ENCODE measurements around the gene FOXO3.

FOXO3 gene

GRCh38 chr6:108671175-108671574, 110.5 kb downstream of the FOXO3 start:
- Histone ChIP-seq H4K20me1 (ENCODE audit: insufficient read depth, low read length) (no peaks in the 10 kb centered on the region), H3K4me1 (ENCODE audit: low read length) (no peaks in the 10 kb centered on the region), H3K9me3 (ENCODE audit: insufficient read depth, low read length) (no peaks in the 10 kb centered on the region), H3K4me3 (ENCODE audit: low read length) (no peak overlapping the region), H3K9ac (ENCODE audit: low read length) (no peak overlapping the region), H3K27me3 (ENCODE audit: low read depth, low read length) (no peaks in the 10 kb centered on the region), H3K4me2 (ENCODE audit: low read length) (no peak overlapping the region), H3K79me2 (ENCODE audit: low read length) (no peaks in the 10 kb centered on the region), H3K27ac (ENCODE audit: low read length) (no peak overlapping the region), H2AFZ (ENCODE audit: low read depth, low read length) (no peak overlapping the region), H3K36me3 (replicated peaks; ENCODE audit: low read depth, low read length) (no peaks in the 10 kb centered on the region)
- no peak for TF ChIP-seq EZH2phosphoT487 (IDR thresholded peaks at IDR 0.05; ENCODE audit: low read depth)
- TF ChIP-seq, protein P1, sequence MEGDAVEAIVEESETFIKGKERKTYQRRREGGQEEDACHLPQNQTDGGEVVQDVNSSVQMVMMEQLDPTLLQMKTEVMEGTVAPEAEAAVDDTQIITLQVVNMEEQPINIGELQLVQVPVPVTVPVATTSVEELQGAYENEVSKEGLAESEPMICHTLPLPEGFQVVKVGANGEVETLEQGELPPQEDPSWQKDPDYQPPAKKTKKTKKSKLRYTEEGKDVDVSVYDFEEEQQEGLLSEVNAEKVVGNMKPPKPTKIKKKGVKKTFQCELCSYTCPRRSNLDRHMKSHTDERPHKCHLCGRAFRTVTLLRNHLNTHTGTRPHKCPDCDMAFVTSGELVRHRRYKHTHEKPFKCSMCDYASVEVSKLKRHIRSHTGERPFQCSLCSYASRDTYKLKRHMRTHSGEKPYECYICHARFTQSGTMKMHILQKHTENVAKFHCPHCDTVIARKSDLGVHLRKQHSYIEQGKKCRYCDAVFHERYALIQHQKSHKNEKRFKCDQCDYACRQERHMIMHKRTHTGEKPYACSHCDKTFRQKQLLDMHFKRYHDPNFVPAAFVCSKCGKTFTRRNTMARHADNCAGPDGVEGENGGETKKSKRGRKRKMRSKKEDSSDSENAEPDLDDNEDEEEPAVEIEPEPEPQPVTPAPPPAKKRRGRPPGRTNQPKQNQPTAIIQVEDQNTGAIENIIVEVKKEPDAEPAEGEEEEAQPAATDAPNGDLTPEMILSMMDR (IDR thresholded peaks at IDR 0.05; ENCODE audit: low read depth, low read length), result no peak

- H3K79me2 ChIP-seq (ENCODE audit: low read length), result no peaks in the 10 kb centered on the region
- no peaks in the 10 kb centered on the region for H3K4me1 ChIP-seq (ENCODE audit: low read length)
- no peaks in the 10 kb centered on the region for H3K36me3 ChIP-seq (replicated peaks; ENCODE audit: low read depth, low read length)
- no peaks in the 10 kb centered on the region for H3K27me3 ChIP-seq (ENCODE audit: low read depth, low read length)
- H3K9me3 ChIP-seq (ENCODE audit: insufficient read depth, low read length), result no peaks in the 10 kb centered on the region
- no peak overlapping the region for H3K27ac ChIP-seq (ENCODE audit: low read length)
- TF ChIP-seq, protein P1 (IDR thresholded peaks at IDR 0.05; ENCODE audit: low read depth, low read length), result no peak
- TF ChIP-seq EZH2phosphoT487 (IDR thresholded peaks at IDR 0.05; ENCODE audit: low read depth), result no peak
- H4K20me1 ChIP-seq (ENCODE audit: insufficient read depth, low read length), result no peaks in the 10 kb centered on the region
- no peak overlapping the region for H3K4me2 ChIP-seq (ENCODE audit: low read length)
- H3K4me3 ChIP-seq (ENCODE audit: low read length), result no peak overlapping the region
- H3K9ac ChIP-seq (ENCODE audit: low read length), result no peak overlapping the region
- H2AFZ ChIP-seq (ENCODE audit: low read depth, low read length), result no peak overlapping the region
These were observed 111.1 kb downstream of the FOXO3 start for GRCh38 chr6:108671790-108672189.

DNA sequence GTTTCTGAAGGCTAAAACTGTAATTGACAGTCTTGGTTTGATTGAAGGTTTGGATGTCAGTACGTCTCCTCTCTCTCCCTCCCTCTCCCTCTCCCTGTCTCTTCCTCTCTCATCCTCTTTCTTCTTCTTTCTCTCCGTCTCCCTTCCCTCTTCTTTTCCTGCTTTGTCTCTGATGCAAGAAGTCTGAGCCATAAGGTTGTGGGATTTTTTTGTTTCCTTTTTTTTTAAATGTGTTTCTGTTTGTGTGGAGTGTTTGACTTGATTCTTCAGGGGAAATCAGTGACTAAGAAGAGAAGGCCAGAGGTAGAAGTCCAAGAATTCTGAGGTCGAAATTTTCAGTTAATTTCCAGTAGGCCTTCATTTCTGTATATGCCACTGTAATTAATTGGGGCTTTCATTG, 111.9 kb downstream of the FOXO3 start:
- Histone ChIP-seq H3K27ac (ENCODE audit: low read length) (no peak overlapping the region), H3K9ac (ENCODE audit: low read length) (no peak overlapping the region), H2AFZ (ENCODE audit: low read depth, low read length) (no peak overlapping the region), H3K4me1 (ENCODE audit: low read length) (no peaks in the 10 kb centered on the region), H3K4me3 (ENCODE audit: low read length) (no peak overlapping the region), H3K79me2 (ENCODE audit: low read length) (no peaks in the 10 kb centered on the region), H3K4me2 (ENCODE audit: low read length) (no peak overlapping the region), H3K36me3 (replicated peaks; ENCODE audit: low read depth, low read length) (no peaks in the 10 kb centered on the region), H3K27me3 (ENCODE audit: low read depth, low read length) (no peaks in the 10 kb centered on the region), H4K20me1 (ENCODE audit: insufficient read depth, low read length) (no peaks in the 10 kb centered on the region), H3K9me3 (ENCODE audit: insufficient read depth, low read length) (no peaks in the 10 kb centered on the region)
- no peak for TF ChIP-seq EZH2phosphoT487 (IDR thresholded peaks at IDR 0.05; ENCODE audit: low read depth)
- TF ChIP-seq, protein P1 (IDR thresholded peaks at IDR 0.05; ENCODE audit: low read depth, low read length), result no peak

- no peaks in the 10 kb centered on the region for H3K36me3 ChIP-seq (replicated peaks; ENCODE audit: low read depth, low read length)
- H3K4me1 ChIP-seq (ENCODE audit: low read length), result no peaks in the 10 kb centered on the region
- no peak overlapping the region for H3K27ac ChIP-seq (ENCODE audit: low read length)
- H3K79me2 ChIP-seq (ENCODE audit: low read length), result no peaks in the 10 kb centered on the region
- no peaks in the 10 kb centered on the region for H3K27me3 ChIP-seq (ENCODE audit: low read depth, low read length)
- no peak overlapping the region for H3K9ac ChIP-seq (ENCODE audit: low read length)
- no peaks in the 10 kb centered on the region for H4K20me1 ChIP-seq (ENCODE audit: insufficient read depth, low read length)
- TF ChIP-seq EZH2phosphoT487 (IDR thresholded peaks at IDR 0.05; ENCODE audit: low read depth), result no peak
- TF ChIP-seq, protein P1 (IDR thresholded peaks at IDR 0.05; ENCODE audit: low read depth, low read length), result no peak
- H3K4me2 ChIP-seq (ENCODE audit: low read length), result no peak overlapping the region
- no peak overlapping the region for H3K4me3 ChIP-seq (ENCODE audit: low read length)
- no peaks in the 10 kb centered on the region for H3K9me3 ChIP-seq (ENCODE audit: insufficient read depth, low read length)
- no peak overlapping the region for H2AFZ ChIP-seq (ENCODE audit: low read depth, low read length)
These were observed 112.4 kb downstream of the FOXO3 start for GRCh38 chr6:108673153-108673552.

All from OCI-LY3 (cell line).